Effector memory CD4-positive, alpha-beta T cell (primary cell): Measurements from ENCODE around the gene BIN1.

Experiments used
- DNase-seq, 3 donors: peaks; one replicate each; pipeline ENCODE4 v3.0.0-alpha.2; 2020
- H3K27ac ChIP-seq: 2 replicates; pipeline ENCODE4 v1.7.0; 2013; ENCODE audit warnings: mild to moderate bottlenecking, low read length, moderate library complexity; ENCODE audit not compliant: insufficient read depth, poor library complexity, severe bottlenecking
- H3K27me3 ChIP-seq: replicated peaks from 2 replicates; pipeline ENCODE4 v1.7.0; 2013; ENCODE audit warnings: mild to moderate bottlenecking, low read length; ENCODE audit not compliant: insufficient read depth, control insufficient read depth, poor library complexity, severe bottlenecking
- H3K36me3 ChIP-seq: 2 replicates; pipeline ENCODE4 v1.7.0; 2013; ENCODE audit warnings: mild to moderate bottlenecking, low read length, moderate library complexity; ENCODE audit not compliant: control insufficient read depth, insufficient read depth
- H3K4me1 ChIP-seq: 2 replicates; pipeline ENCODE4 v1.7.0; 2013; ENCODE audit warnings: low read length, mild to moderate bottlenecking; ENCODE audit not compliant: control insufficient read depth, insufficient read depth, poor library complexity, severe bottlenecking
- H3K4me3 ChIP-seq: 2 replicates; pipeline ENCODE4 v1.7.0; 2013; ENCODE audit warnings: low read length, low read depth, mild to moderate bottlenecking; ENCODE audit not compliant: insufficient read depth, poor library complexity, severe bottlenecking
- H3K9me3 ChIP-seq: 2 replicates; pipeline ENCODE4 v1.7.0; 2013; ENCODE audit warnings: mild to moderate bottlenecking, low read length, moderate library complexity; ENCODE audit not compliant: control insufficient read depth

BIN1 gene

DNA sequence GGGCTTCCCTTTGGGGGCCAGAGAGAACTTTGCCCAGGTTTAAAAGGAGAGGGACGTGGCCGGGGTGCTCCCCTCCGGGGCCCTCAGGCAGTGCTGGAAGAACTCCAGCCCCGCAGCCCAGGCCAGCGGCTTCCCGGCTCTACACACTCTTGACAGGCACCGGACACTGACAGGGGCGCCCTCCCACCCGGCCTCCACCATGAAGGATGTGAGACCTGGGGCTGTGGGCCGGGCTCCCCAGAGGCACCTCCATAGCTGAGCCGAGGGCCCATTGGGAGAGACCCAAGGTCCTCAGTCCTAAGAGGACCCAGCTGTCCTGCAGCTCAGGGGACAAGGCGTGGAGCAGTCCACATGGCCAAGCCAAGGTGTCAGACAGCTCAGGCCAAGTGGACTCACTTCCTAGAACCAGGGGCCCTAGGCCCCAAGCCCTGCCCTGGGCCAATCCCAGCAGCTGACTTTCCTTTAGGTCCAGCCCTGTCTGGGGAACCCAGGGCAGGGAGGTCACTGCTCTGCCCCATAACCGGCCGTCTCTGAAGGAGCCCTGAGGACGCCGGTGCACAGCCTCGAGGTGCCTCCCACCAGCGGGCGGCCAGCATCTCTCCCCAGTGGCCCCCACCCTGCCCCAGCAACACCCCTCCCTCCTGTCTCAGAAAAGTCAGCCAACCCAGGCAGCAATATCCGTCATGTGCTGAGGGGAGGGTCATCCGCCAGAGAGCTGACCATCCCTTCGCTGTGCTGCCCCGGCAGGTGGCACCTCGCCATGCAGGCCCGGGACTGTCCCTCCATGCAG lies 51.8 kb downstream of the BIN1 start:
- no peaks in the 10 kb centered on the region for H3K9me3 ChIP-seq
- H3K27ac ChIP-seq = no peak overlapping the region
- no peaks in the 10 kb centered on the region for H3K27me3 ChIP-seq
- no peaks in the 10 kb centered on the region for H3K4me1 ChIP-seq
- peaks cover 53% of the 10 kb centered on the region for H3K36me3 ChIP-seq
- H3K4me3 ChIP-seq = no peak overlapping the region
- no peak for DNase-seq

DNA sequence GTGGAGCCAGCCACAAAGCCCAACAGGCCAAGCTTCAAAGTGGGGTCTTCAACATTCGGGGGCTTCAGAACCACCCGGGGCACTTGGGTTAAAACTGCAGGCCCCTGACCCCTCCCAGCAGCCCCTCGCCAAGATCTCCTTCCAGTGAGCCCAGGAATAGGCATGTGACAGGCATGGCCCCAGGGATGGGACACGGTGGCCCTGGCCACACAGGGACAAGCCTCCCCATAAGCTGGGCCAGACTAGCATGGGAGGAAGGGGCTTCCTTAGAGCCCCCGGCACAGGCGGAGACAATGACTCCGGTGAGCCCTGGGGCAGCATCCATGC lies 52.4 kb downstream of the BIN1 start:
- Histone ChIP-seq H3K4me3 (no peak overlapping the region), H3K27me3 (no peaks in the 10 kb centered on the region), H3K9me3 (no peaks in the 10 kb centered on the region), H3K36me3 (peaks cover 52% of the 10 kb centered on the region), H3K27ac (no peak overlapping the region), H3K4me1 (no peaks in the 10 kb centered on the region)
- DNase-seq = no peak

DNA sequence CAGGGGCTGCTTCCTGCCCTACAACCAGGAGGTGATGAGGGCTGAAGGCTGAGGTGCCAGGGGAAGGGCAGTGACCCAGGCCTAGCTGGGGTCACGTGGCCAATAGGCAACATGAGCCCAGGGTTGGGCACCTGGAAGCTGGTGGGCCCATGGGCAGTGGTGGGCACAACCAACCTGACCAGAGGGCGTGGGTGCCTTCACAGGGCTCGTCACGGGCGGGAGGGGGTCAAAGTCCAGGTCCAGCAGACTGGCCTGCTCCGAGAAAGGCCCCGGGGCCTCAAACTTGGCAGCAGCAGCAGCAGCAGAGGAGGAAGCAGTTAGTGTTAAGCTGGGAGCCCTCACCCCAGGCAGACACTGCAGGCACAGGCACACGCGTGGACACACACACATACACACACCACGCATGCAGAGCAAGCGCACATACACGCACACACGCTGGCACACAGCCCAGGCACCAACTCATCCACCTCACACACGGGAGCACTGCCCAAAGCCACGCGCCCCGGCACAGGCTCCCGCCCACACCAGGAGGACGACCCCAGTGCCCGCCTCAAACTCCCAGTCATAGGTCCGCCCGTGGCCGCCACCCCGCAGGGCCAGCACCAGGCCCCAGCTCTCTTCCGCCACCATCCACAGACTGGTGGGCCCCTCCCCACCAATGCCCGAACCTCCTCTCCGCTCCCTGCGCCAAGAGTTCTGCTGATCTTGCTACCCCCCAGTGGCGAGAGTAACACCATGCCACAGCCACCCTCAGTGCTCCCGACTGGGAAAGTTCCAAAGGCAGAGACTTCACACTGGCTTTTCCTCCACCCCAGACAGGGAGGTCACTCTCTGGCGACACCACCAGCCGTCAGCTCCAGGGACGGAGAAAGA lies 53.0 kb downstream of the BIN1 start:
- Histone ChIP-seq H3K9me3 (no peaks in the 10 kb centered on the region), H3K4me3 (no peak overlapping the region), H3K4me1 (no peaks in the 10 kb centered on the region), H3K27ac (no peak overlapping the region), H3K27me3 (no peaks in the 10 kb centered on the region), H3K36me3 (peaks cover 57% of the 10 kb centered on the region)
- no peak for DNase-seq

DNA sequence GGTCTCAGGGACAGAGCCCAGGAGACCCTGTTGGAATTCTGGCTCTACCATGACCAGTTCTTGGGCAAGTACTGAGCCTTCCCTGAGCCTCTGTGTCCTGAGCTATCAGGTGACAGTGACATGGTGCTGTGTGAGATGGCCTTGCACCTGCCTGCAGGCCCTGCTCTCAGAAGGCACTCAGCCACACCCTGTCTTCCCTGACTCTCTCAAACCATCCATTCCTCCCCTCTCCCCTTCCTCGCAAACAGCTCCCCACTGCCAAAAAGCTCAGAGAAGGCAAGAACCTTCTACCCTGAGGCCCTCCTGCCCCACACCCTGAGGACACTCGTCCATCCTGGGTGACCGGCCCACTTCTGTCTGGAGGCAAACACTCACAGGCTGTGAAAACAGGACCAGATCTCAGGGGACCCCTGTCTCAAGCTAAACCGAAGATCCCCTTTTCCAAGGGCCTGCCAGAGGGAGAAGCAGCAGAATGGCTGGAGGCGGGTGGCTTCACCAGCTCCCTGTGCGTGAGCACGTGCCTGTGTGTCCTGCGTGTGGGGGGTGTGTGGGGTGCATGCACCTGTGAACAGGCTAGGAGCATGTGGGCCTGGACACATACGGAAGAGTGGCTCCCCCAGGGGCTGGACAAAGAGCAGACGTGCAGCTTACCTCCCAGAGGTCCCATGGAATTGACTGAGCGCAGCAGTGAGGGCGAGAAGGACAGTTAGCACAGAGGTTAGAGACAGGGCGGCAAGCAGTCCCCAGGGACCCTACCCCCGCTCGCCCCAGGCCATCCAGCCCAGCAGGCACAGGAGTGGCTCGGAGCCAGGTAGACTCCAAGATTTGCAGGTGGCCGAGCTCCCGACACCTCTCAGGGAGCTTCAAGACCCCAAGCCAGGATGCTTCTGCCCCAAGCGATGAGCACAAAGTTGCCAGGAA lies 53.9 kb downstream of the BIN1 start:
- Histone ChIP-seq H3K4me3 (no peak overlapping the region), H3K27ac (no peak overlapping the region), H3K27me3 (no peaks in the 10 kb centered on the region), H3K36me3 (peaks cover 57% of the 10 kb centered on the region), H3K9me3 (no peaks in the 10 kb centered on the region), H3K4me1 (no peaks in the 10 kb centered on the region)
- DNase-seq = no peak

DNA sequence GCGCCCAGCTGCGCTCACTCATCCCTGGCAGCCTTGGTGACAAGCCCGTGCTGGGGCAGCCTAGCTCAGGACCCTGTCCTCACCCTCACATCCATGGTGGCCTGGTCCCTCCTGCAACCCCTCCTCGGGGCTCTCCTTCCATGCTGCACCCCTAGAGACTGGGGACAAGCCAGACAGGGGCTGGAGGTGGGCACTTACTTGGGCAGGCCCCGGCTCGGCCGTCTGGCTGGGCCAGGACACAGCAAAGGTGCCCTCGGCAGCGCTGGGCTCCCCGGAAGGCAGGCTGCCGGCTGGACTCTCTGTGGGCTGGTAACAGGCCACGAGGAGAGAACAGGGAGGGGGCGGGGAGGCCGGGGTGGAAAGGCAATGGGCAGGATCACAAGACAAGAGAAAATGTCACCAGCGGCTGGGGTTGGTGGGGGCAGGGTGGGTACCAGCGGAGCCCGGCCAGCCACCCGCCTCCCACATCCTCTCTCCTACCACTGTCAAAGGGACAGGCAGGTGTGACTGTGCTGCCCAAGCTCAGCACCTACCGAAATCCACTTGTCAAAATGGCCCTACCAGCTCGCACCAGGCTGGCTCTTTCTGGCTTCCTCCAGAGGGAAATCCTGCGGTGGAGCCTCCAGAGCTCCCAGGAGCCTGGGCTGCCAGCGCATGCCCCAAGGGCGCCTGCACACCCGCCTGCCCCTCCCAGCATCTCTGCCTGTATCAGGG lies 54.7 kb downstream of the BIN1 start:
- no peaks in the 10 kb centered on the region for H3K9me3 ChIP-seq
- no peaks in the 10 kb centered on the region for H3K4me1 ChIP-seq
- no peaks in the 10 kb centered on the region for H3K27me3 ChIP-seq
- no peak overlapping the region for H3K27ac ChIP-seq
- no peak overlapping the region for H3K4me3 ChIP-seq
- H3K36me3 ChIP-seq = peaks cover 53% of the 10 kb centered on the region
- no peak for DNase-seq

DNA sequence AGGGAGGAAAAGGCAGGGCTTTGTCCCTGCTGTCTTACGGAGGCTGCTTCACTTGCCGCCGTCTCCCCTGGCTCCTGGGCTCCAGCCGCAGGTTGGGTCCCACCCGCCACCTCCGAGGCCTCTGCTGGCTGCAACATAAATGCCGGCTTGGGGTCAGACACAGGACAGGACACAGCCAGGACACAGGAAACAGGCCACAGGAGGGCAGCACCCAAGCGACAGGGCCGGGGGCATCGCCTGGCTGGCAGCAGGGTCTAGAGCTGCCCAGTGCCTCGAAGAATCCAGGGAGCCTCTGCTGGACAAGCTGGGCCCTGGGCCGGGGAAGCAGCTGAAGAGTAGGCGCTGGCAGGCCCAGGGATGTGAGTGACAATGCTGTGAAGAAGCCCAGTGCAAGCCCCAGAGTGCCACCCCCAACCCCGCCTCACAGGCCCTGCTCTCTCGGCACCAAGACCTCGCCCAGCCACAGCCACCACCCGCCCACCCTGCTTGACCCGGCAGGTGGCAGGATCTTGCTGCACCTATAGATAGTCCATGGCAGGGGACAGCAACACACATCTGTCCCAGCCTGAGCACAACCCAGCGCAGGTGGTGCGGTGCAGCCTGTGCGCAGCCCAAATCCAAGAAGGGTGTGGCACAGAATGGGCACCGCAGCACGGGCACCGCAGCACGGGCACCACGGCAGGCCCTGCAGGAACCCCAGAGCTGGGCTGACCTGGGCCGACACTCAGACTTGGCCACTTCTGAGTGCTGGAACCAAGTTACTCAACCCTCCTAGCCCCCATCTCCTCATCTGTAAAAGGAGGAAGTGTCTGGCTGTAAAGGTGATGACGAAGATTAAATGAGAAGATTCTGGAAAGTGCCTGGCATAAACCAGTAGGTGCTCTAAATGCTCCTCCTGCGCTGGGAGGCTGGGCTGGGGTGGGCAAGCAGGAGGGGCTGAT lies 55.6 kb downstream of the BIN1 start:
- no peak overlapping the region for H3K27ac ChIP-seq
- H3K4me1 ChIP-seq = no peaks in the 10 kb centered on the region
- no peaks in the 10 kb centered on the region for H3K27me3 ChIP-seq
- no peaks in the 10 kb centered on the region for H3K9me3 ChIP-seq
- H3K4me3 ChIP-seq = no peak overlapping the region
- no peak for DNase-seq
- peaks cover 45% of the 10 kb centered on the region for H3K36me3 ChIP-seq

DNA sequence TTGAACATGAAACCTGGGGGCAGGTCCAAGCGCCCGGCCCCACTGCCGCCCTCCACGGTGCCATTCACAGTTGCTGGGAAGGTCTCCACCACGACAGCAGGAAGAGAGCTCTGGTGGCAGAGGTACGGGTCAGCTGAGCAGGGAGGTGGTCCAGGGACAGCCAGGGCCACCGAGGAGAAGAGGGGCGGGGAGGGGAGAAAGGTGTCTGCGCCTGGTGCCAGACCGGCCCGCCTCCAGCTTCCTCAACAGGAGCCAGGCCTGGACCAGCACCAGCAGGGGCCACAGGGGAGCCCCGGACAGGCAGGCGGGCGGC lies 56.2 kb downstream of the BIN1 start:
- DNase-seq = no peak

DNA sequence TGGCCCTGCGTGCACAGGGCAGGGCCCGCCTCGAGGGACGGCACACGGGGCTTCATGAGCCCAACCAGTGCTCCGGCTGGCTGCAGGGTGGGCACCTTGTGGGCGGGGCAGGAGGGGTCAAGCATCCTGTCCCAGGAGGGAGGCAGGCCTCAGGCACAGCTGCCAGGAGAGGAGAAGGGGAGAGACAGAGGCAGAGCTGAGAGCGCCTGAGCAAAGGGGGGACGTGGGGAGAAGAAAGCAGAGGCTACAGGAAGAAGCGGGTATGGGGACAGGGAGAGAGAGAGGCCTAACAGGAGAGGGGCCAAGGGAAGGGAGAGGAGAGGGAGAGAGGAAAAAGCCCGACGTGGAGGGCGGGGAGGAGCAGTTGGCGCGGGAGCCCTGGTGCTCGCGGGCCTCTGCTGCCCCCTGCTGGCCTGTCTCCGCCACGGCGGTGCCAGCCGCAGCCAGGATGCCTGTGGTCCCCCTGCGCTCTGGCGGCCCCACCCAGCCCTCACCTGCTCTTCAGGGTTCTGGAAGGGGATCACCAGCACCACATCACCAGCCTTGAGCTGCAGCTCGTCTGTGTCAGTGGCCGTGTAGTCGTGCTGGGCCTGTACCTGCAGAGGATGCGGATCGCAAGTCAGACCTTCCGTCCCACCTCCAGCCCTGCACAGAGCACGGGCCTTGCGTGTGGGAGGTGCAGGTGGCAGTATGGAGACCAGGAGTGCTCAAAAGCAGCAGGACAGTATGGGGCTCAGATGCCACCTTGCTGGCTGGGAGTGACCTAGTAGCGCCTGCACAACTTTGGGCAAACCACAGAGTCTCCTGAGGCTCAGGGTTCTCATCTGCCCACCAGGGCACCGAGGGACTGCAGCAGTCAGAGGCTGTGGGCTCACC lies 56.8 kb downstream of the BIN1 start:
- H3K27ac ChIP-seq = no peak overlapping the region
- H3K36me3 ChIP-seq = peaks cover 37% of the 10 kb centered on the region
- peak in 2 of 3 donors; percentile 27 to 36 for DNase-seq

More for the DNA sequence above, 56.2 kb downstream of the BIN1 start:
- Histone ChIP-seq H3K36me3 (peaks cover 39% of the 10 kb centered on the region), H3K9me3 (no peaks in the 10 kb centered on the region), H3K27me3 (no peaks in the 10 kb centered on the region), H3K27ac (no peak overlapping the region), H3K4me3 (no peak overlapping the region), H3K4me1 (no peaks in the 10 kb centered on the region)

More for the DNA sequence above, 56.8 kb downstream of the BIN1 start:
- Histone ChIP-seq H3K4me3 (no peak overlapping the region), H3K9me3 (no peaks in the 10 kb centered on the region), H3K27me3 (no peaks in the 10 kb centered on the region), H3K4me1 (no peaks in the 10 kb centered on the region)
